SK-N-SH (cell line): ENCODE measurements around the gene ZNF106.

Experiments used
- CTCF ChIP-seq: fragments of 200-600 bp; sonication (generic); IDR thresholded peaks from 2 replicates; pipeline ENCODE4 v1.6.1; 2017; ENCODE audit warnings: antibody characterized with exemption, mild to moderate bottlenecking, moderate library complexity
- EP300 ChIP-seq, 2 experiments: IDR thresholded peaks; 2 replicates each; pipeline versions ENCODE4 v1.4.0 to v1.6.1; 2012; ENCODE audit warnings: borderline replicate concordance in 1 of 2, low read depth in 1 of 2, low read length in 1 of 2
- EZH2phosphoT487 ChIP-seq: fragments of 200-600 bp; sonication (generic); IDR thresholded peaks from 2 replicates; pipeline ENCODE4 v1.6.1; 2017; ENCODE audit warnings: low read depth, mixed run types, mild to moderate bottlenecking, antibody characterized with exemption, moderate library complexity, borderline replicate concordance
- JUND ChIP-seq: IDR thresholded peaks from 2 replicates; pipeline ENCODE4 v1.4.0; 2012
- MXI1 ChIP-seq: IDR thresholded peaks from 2 replicates; pipeline ENCODE4 v1.6.1; 2012; ENCODE audit warnings: mild to moderate bottlenecking, low read depth, low read length, improper control_type of control experiment
- POLR2AphosphoS5 ChIP-seq: IDR thresholded peaks from 2 replicates; pipeline ENCODE4 v1.6.1; 2012; ENCODE audit warnings: low read depth, low read length
- RFX5 ChIP-seq: IDR thresholded peaks from 2 replicates; pipeline ENCODE4 v1.6.1; 2012; ENCODE audit warnings: mild to moderate bottlenecking, improper control_type of control experiment, low read length
- SMC3 ChIP-seq: IDR thresholded peaks from 2 replicates; pipeline ENCODE4 v1.6.1; 2012; ENCODE audit warnings: low read depth, low read length, improper control_type of control experiment
- USF1 ChIP-seq: IDR thresholded peaks from 2 replicates; pipeline ENCODE4 v1.4.0; 2012; ENCODE audit warnings: low read depth, borderline replicate concordance
- TF ChIP-seq, protein P1 (sequence below): fragments of 150-350 bp; IDR thresholded peaks from 2 replicates; pipeline ENCODE4 v1.6.1; 2017; ENCODE audit warnings: antibody characterized with exemption, low read length, low read depth, borderline replicate concordance
- TF ChIP-seq, protein P2 (sequence below): IDR thresholded peaks from 2 replicates; pipeline ENCODE4 v1.4.0; 2012; ENCODE audit warnings: low read depth

DNA sequence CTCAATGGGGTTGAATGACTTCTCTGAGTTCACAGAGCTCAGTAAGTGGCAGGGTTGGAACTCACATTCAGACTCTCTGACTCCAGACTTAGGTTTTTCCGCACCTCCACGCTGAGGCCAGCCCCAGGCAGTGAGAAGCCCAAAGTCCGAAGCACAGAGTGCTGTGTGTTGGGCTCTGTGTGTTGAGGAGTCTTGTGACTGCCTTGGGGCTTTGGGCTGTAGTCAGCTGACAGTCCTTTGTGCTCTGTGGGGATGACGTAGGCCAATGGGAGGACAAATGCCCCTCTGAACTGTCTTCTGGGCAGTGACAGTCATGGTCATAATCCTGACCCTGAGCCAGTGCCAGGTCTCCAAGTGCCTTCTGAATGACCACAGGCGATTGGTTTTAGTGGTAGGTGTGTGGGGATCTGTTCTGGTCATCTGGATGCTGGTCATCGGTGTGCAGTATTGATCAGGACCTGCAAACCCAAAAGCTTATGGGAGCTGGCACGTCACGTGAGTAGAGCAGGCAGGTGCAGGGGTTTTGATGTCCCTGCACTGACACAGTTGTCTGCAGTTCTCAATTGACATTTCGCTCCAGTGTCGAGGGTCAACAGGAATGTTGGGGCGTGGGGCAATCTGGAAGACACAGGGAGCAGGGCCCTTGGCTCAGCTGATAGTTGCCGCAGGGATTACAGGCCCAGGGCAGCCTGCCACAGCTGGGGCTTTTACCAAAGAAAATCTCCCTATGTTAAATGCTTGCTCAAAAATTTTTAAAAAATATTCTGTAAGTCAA, 86.3 kb downstream of the ZNF106 start:
- TF ChIP-seq MXI1 (no peak), EP300 (IDR thresholded peaks at IDR 0.05; ENCODE audit: borderline replicate concordance in 1 of 2, low read depth in 1 of 2, low read length in 1 of 2) (no peak), CTCF (no peak), RFX5 (no peak), SMC3 (no peak), JUND (no peak), POLR2AphosphoS5 (no peak), USF1 (no peak), EZH2phosphoT487 (no peak)
- TF ChIP-seq, protein P1, sequence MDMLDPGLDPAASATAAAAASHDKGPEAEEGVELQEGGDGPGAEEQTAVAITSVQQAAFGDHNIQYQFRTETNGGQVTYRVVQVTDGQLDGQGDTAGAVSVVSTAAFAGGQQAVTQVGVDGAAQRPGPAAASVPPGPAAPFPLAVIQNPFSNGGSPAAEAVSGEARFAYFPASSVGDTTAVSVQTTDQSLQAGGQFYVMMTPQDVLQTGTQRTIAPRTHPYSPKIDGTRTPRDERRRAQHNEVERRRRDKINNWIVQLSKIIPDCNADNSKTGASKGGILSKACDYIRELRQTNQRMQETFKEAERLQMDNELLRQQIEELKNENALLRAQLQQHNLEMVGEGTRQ: no peak
- TF ChIP-seq, protein P2, sequence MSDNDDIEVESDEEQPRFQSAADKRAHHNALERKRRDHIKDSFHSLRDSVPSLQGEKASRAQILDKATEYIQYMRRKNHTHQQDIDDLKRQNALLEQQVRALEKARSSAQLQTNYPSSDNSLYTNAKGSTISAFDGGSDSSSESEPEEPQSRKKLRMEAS: no peak
